ENCODE data around the gene SZT2. TPM values are rescaled to one million over a fixed set of nuclear protein-coding genes. Genes with fewer than 3 reads are reported as not detected.
"Not testable (repeated sequence)": the region's sequence is repeated elsewhere in the genome, so short reads cannot be mapped to it uniquely, and the experiment has no call there.

The SZT2 gene
- total and polyA plus RNA-seq, 2 donors (not counting 1 experiment from before 2014, with no cell fraction given), result 7.1 to 26.9 TPM

GRCh38 chr1:43395523-43395922, 5.8 kb downstream of the SZT2 start:
- H3K4me2 ChIP-seq (ENCODE audit: extremely low read depth, insufficient read depth, low read length), result no peak overlapping the region
- no peak overlapping the region for H2AFZ ChIP-seq (ENCODE audit: low read length)
- TF ChIP-seq CTCF (conservative IDR thresholded peaks at IDR 0.05 in 1 of 2, IDR thresholded peaks at IDR 0.05 in 1 of 2; ENCODE audit: low read depth in 1 of 2, low read length in 2 of 2) (no peak), EZH2 (IDR thresholded peaks at IDR 0.05; ENCODE audit: low read length, missing control alignments) (no peak)
- H3K36me3 ChIP-seq (ENCODE audit: control insufficient read depth, insufficient read depth, low read length), result no peaks in the 10 kb centered on the region
- H3K79me2 ChIP-seq (ENCODE audit: control insufficient read depth, insufficient read depth, low read length), result peaks cover 9% of the 10 kb centered on the region
- H3K4me1 ChIP-seq (ENCODE audit: control insufficient read depth, extremely low read depth, insufficient read depth, low read length), result no peaks in the 10 kb centered on the region
- no peak overlapping the region for H3K27ac ChIP-seq (ENCODE audit: insufficient read depth, low read length)
- H3K4me3 ChIP-seq (replicated peaks in 1 of 4; ENCODE audit: control extremely low read depth in 1 of 4, insufficient read depth in 1 of 4, low read depth in 3 of 4, low read length in 4 of 4), result no peak overlapping the region
- DNase-seq (ENCODE audit: low read depth in 2 of 2), result no peak
- no peaks in the 10 kb centered on the region for H4K20me1 ChIP-seq (ENCODE audit: control insufficient read depth, extremely low read depth, insufficient read depth, low read length)
- H3K9ac ChIP-seq (ENCODE audit: insufficient read depth, low read length), result no peak overlapping the region
- H3K27me3 ChIP-seq (ENCODE audit: control insufficient read depth, insufficient read depth, low read length), result no peaks in the 10 kb centered on the region
- no peaks in the 10 kb centered on the region for H3K9me3 ChIP-seq (ENCODE audit: control insufficient read depth, insufficient read depth, low read depth, low read length)

GRCh38 chr1:43396059-43396458, 6.4 kb downstream of the SZT2 start:
- Histone ChIP-seq H3K79me2 (ENCODE audit: control insufficient read depth, insufficient read depth, low read length) (peaks cover 5% of the 10 kb centered on the region), H3K4me3 (replicated peaks in 1 of 4; ENCODE audit: control extremely low read depth in 1 of 4, insufficient read depth in 1 of 4, low read depth in 3 of 4, low read length in 4 of 4) (no peak overlapping the region), H3K9ac (ENCODE audit: insufficient read depth, low read length) (no peak overlapping the region), H3K36me3 (ENCODE audit: control insufficient read depth, insufficient read depth, low read length) (no peaks in the 10 kb centered on the region), H3K9me3 (ENCODE audit: control insufficient read depth, insufficient read depth, low read depth, low read length) (no peaks in the 10 kb centered on the region), H4K20me1 (ENCODE audit: control insufficient read depth, extremely low read depth, insufficient read depth, low read length) (no peaks in the 10 kb centered on the region), H3K27ac (ENCODE audit: insufficient read depth, low read length) (no peak overlapping the region), H3K27me3 (ENCODE audit: control insufficient read depth, insufficient read depth, low read length) (no peaks in the 10 kb centered on the region), H3K4me2 (ENCODE audit: extremely low read depth, insufficient read depth, low read length) (no peak overlapping the region), H2AFZ (ENCODE audit: low read length) (no peak overlapping the region), H3K4me1 (ENCODE audit: control insufficient read depth, extremely low read depth, insufficient read depth, low read length) (no peaks in the 10 kb centered on the region)
- TF ChIP-seq CTCF (conservative IDR thresholded peaks at IDR 0.05 in 1 of 2, IDR thresholded peaks at IDR 0.05 in 1 of 2; ENCODE audit: low read depth in 1 of 2, low read length in 2 of 2) (no peak), EZH2 (IDR thresholded peaks at IDR 0.05; ENCODE audit: low read length, missing control alignments) (no peak)
- no peak for DNase-seq (ENCODE audit: low read depth in 2 of 2)

GRCh38 chr1:43398227-43398626, 8.5 kb downstream of the SZT2 start:
- no peak overlapping the region for H2AFZ ChIP-seq (ENCODE audit: low read length)
- H4K20me1 ChIP-seq (ENCODE audit: control insufficient read depth, extremely low read depth, insufficient read depth, low read length), result no peaks in the 10 kb centered on the region
- TF ChIP-seq EZH2 (IDR thresholded peaks at IDR 0.05; ENCODE audit: low read length, missing control alignments) (no peak), CTCF (conservative IDR thresholded peaks at IDR 0.05 in 1 of 2, IDR thresholded peaks at IDR 0.05 in 1 of 2; ENCODE audit: low read depth in 1 of 2, low read length in 2 of 2) (no peak)
- H3K27me3 ChIP-seq (ENCODE audit: control insufficient read depth, insufficient read depth, low read length), result no peaks in the 10 kb centered on the region
- no peak overlapping the region for H3K9ac ChIP-seq (ENCODE audit: insufficient read depth, low read length)
- H3K79me2 ChIP-seq (ENCODE audit: control insufficient read depth, insufficient read depth, low read length), result peaks cover 2% of the 10 kb centered on the region
- DNase-seq (ENCODE audit: low read depth in 2 of 2), result no peak
- no peaks in the 10 kb centered on the region for H3K9me3 ChIP-seq (ENCODE audit: control insufficient read depth, insufficient read depth, low read depth, low read length)
- no peak overlapping the region for H3K4me3 ChIP-seq (replicated peaks in 1 of 4; ENCODE audit: control extremely low read depth in 1 of 4, insufficient read depth in 1 of 4, low read depth in 3 of 4, low read length in 4 of 4)
- H3K4me2 ChIP-seq (ENCODE audit: extremely low read depth, insufficient read depth, low read length), result no peak overlapping the region
- no peak overlapping the region for H3K27ac ChIP-seq (ENCODE audit: insufficient read depth, low read length)
- no peaks in the 10 kb centered on the region for H3K4me1 ChIP-seq (ENCODE audit: control insufficient read depth, extremely low read depth, insufficient read depth, low read length)
- no peaks in the 10 kb centered on the region for H3K36me3 ChIP-seq (ENCODE audit: control insufficient read depth, insufficient read depth, low read length)

GRCh38 chr1:43400441-43400840, 10.7 kb downstream of the SZT2 start:
- not testable (repeated sequence) for H3K9ac ChIP-seq (ENCODE audit: insufficient read depth, low read length); H3K4me1 ChIP-seq (ENCODE audit: control insufficient read depth, extremely low read depth, insufficient read depth, low read length); H3K27ac ChIP-seq (ENCODE audit: insufficient read depth, low read length); H3K4me2 ChIP-seq (ENCODE audit: extremely low read depth, insufficient read depth, low read length); H3K9me3 ChIP-seq (ENCODE audit: control insufficient read depth, insufficient read depth, low read depth, low read length); H3K36me3 ChIP-seq (ENCODE audit: control insufficient read depth, insufficient read depth, low read length); H3K27me3 ChIP-seq (ENCODE audit: control insufficient read depth, insufficient read depth, low read length); H3K4me3 ChIP-seq (replicated peaks in 1 of 4; ENCODE audit: control extremely low read depth in 1 of 4, insufficient read depth in 1 of 4, low read depth in 3 of 4, low read length in 4 of 4); H3K79me2 ChIP-seq (ENCODE audit: control insufficient read depth, insufficient read depth, low read length); DNase-seq (ENCODE audit: low read depth in 2 of 2); H2AFZ ChIP-seq (ENCODE audit: low read length); H4K20me1 ChIP-seq (ENCODE audit: control insufficient read depth, extremely low read depth, insufficient read depth, low read length)
